HCT116 (cell line): ENCODE measurements around the gene KLF6. TPM values are rescaled to one million over a fixed set of nuclear protein-coding genes. Genes with fewer than 3 reads are reported as not detected.

Experiments
- ATAC-seq: fragments of 200-7000 bp; cut with Tn5 transposase; 2 replicates; pipeline ENCODE4 v1.9.1; 2020; ENCODE audit warnings: mild to moderate bottlenecking, moderate library complexity
- BruUV-seq: library from RNA; stranded (reverse); fragments of 400-500 nt; replicated peaks from 2 replicates; lab custom pipeline; 2021; lab: Mats Ljungman, UMichigan
- CTCF ChIA-PET: fragments of 300-600 bp; sonication (Branson Sonifier 250); formaldehyde crosslinking; loops from one replicate; lab custom pipeline; 2021; ENCODE audit warnings: antibody characterized with exemption; lab: Charles Lee
- POLR2A ChIA-PET: fragments of 300-600, 350-600 bp; sonication (Branson Sonifier 250); formaldehyde crosslinking; loops from one replicate; lab custom pipeline; 2021; ENCODE audit warnings: antibody characterized with exemption; lab: Charles Lee
- RAD21 ChIA-PET, 2 experiments: fragments of 300-600 bp; sonication (Branson Sonifier 250); formaldehyde crosslinking; loops; one replicate each; lab custom pipeline; 2023; ENCODE audit warnings: low total read pairs in 2 of 2; ENCODE audit not compliant: uncharacterized antibody in 2 of 2, unreplicated experiment in 2 of 2, low non-redundant PET in 1 of 2; lab: Charles Lee
- DNase-seq: peaks from one replicate; pipeline ENCODE4 v3.0.0-alpha.2; 2010; ENCODE audit warnings: low read depth, low spot score
- H2AFZ ChIP-seq: fragments of 200-600 bp; shearing (Covaris generic), sonication (generic); 2 replicates; pipeline ENCODE4 v1.6.1; 2017; ENCODE audit warnings: low read depth, mixed run types, mixed read lengths, antibody characterized with exemption, low read length; ENCODE audit not compliant: poor library complexity, severe bottlenecking
- H3K27ac ChIP-seq: 2 replicates; pipeline ENCODE4 v1.5.1; 2012; ENCODE audit warnings: low read depth, low read length
- H3K27me3 ChIP-seq: fragments of 200-600 bp; sonication (generic); 2 replicates; pipeline ENCODE4 v1.6.1; 2016; ENCODE audit warnings: mixed run types, low read length, mixed read lengths; ENCODE audit not compliant: insufficient read depth
- H3K36me3 ChIP-seq, 2 experiments: fragments of 200-500 bp in 1 of 2; fragments of 200-600 bp in 1 of 2; sonication (Bioruptor generic) in 1 of 2; sonication (generic) in 1 of 2; 2 replicates each; pipeline versions ENCODE4 v1.5.1 to v1.6.1; 2014 to 2016; ENCODE audit warnings: low read length in 2 of 2, inconsistent platforms in 1 of 2, mixed read lengths in 1 of 2, mixed run types in 1 of 2; ENCODE audit not compliant: insufficient read depth in 2 of 2, control insufficient read depth in 1 of 2
- H3K4me1 ChIP-seq, 2 experiments: fragments of 200-600 bp in 1 of 2; sonication (generic) in 1 of 2; 2 replicates each; pipeline versions ENCODE4 v1.5.1 to v1.6.1; 2012 to 2017; ENCODE audit warnings: low read length in 2 of 2, inconsistent platforms in 1 of 2, mild to moderate bottlenecking in 1 of 2, mixed read lengths in 1 of 2, mixed run types in 1 of 2, moderate library complexity in 1 of 2; ENCODE audit not compliant: insufficient read depth in 2 of 2, control insufficient read depth in 1 of 2
- H3K4me2 ChIP-seq: fragments of 200-600 bp; sonication (generic); 2 replicates; pipeline ENCODE4 v1.6.1; 2017; ENCODE audit warnings: mixed run types, low read length, mixed read lengths
- H3K4me3 ChIP-seq, 2 experiments: fragments of 200-600 bp in 1 of 2; sonication (generic) in 1 of 2; replicated peaks in 1 of 2; 2 replicates each; pipeline ENCODE4 v1.5.1; 2011 to 2016; ENCODE audit warnings: low read length in 2 of 2, control low read depth in 1 of 2, low read depth in 1 of 2, mild to moderate bottlenecking in 1 of 2, mixed read lengths in 1 of 2, mixed run types in 1 of 2
- H3K79me2 ChIP-seq: fragments of 200-600 bp; sonication (generic); 2 replicates; pipeline ENCODE4 v1.6.1; 2017; ENCODE audit warnings: mild to moderate bottlenecking, mixed run types, low read length, moderate library complexity, mixed read lengths; ENCODE audit not compliant: insufficient read depth
- H3K9ac ChIP-seq: fragments of 200-600 bp; sonication (generic); 2 replicates; pipeline ENCODE4 v1.6.1; 2016; ENCODE audit warnings: low read length, mixed read lengths
- H3K9me2 ChIP-seq: fragments of 200-600 bp; sonication (generic), shearing (Covaris generic); 2 replicates; pipeline ENCODE4 v1.6.1; 2017; ENCODE audit warnings: mixed run types, mild to moderate bottlenecking, moderate library complexity; ENCODE audit not compliant: insufficient read depth
- H3K9me3 ChIP-seq, 2 experiments: fragments of 200-500 bp in 1 of 2; fragments of 200-600 bp in 1 of 2; sonication (Bioruptor generic) in 1 of 2; sonication (generic) in 1 of 2; 2 replicates each; pipeline ENCODE4 v1.6.1; 2014 to 2017; ENCODE audit warnings: low read length in 2 of 2, mixed read lengths in 2 of 2, inconsistent platforms in 1 of 2, low read depth in 1 of 2, mild to moderate bottlenecking in 1 of 2, mixed run types in 1 of 2, moderate library complexity in 1 of 2; ENCODE audit not compliant: control insufficient read depth in 1 of 2, insufficient read depth in 1 of 2
- H4K20me1 ChIP-seq: fragments of 200-600 bp; sonication (generic), shearing (Covaris generic); 2 replicates; pipeline ENCODE4 v1.6.1; 2017; ENCODE audit warnings: mixed run types, mild to moderate bottlenecking, moderate library complexity; ENCODE audit not compliant: insufficient read depth
- CBX3 ChIP-seq: IDR thresholded peaks from 2 replicates; pipeline ENCODE4 v1.6.1; 2012; ENCODE audit warnings: low read depth
- CEBPB ChIP-seq: IDR thresholded peaks from 2 replicates; pipeline ENCODE4 v1.6.1; 2012; ENCODE audit warnings: low read depth
- EGR1 ChIP-seq: IDR thresholded peaks from 2 replicates; pipeline ENCODE4 v1.6.1; 2012; ENCODE audit warnings: low read depth
- ELF1 ChIP-seq: IDR thresholded peaks from 2 replicates; pipeline ENCODE4 v1.6.1; 2012; ENCODE audit warnings: low read depth, borderline replicate concordance
- EZH2 ChIP-seq: fragments of 200-600 bp; sonication (generic); IDR thresholded peaks from 2 replicates; pipeline ENCODE4 v1.6.1; 2017; ENCODE audit warnings: antibody characterized with exemption, mixed run types
- EZH2phosphoT487 ChIP-seq: fragments of 200-600 bp; IDR thresholded peaks from 2 replicates; pipeline ENCODE4 v1.6.1; 2018; ENCODE audit warnings: antibody characterized with exemption, borderline replicate concordance
- FOSL1 ChIP-seq: IDR thresholded peaks from 2 replicates; pipeline ENCODE4 v1.6.1; 2012; ENCODE audit warnings: low read depth
- JUND ChIP-seq: IDR thresholded peaks from 2 replicates; pipeline ENCODE4 v1.6.1; 2012
- POLR2AphosphoS5 ChIP-seq: IDR thresholded peaks from 2 replicates; pipeline ENCODE4 v1.6.1; 2011; ENCODE audit warnings: mild to moderate bottlenecking, low read depth, low read length, moderate library complexity
- RAD21 ChIP-seq: IDR thresholded peaks from 2 replicates; pipeline ENCODE4 v1.6.1; 2012; ENCODE audit warnings: low read depth, mild to moderate bottlenecking
- SIN3A ChIP-seq: IDR thresholded peaks from 2 replicates; pipeline ENCODE4 v1.6.1; 2012; ENCODE audit warnings: low read depth
- YY1 ChIP-seq: IDR thresholded peaks from 2 replicates; pipeline ENCODE4 v1.6.1; 2011; ENCODE audit warnings: low read length, low read depth, moderate library complexity, mild to moderate bottlenecking; ENCODE audit not compliant: insufficient replicate concordance; ENCODE audit errors: extremely low read depth
- ZFX ChIP-seq: fragments of 450-650 bp; IDR thresholded peaks from 2 replicates; pipeline ENCODE4 v1.6.1; 2017
- ZNF274 ChIP-seq: fragments of 200-500 bp; sonication (Bioruptor generic); IDR thresholded peaks from 2 replicates; pipeline ENCODE4 v1.6.1; 2014; ENCODE audit warnings: mild to moderate bottlenecking, low read depth, low read length, inconsistent platforms
- intact Hi-C: fragments of 100-400 bp; cut with micrococcal nuclease; formaldehyde crosslinking; loops from 2 replicates; pipeline ENCODE4 v1.10.0; 2022
- total RNA-seq: library from RNA; stranded (reverse); gene quantifications from one replicate; pipeline ENCODE4 v1.2.1, GENCODE V29; 2021; ENCODE audit not compliant: unreplicated experiment
- TF ChIP-seq, protein P1 (sequence below), 3 experiments: fragments of 200-600 bp in 1 of 3; sonication (generic) in 1 of 3; IDR thresholded peaks in 2 of 3; conservative IDR thresholded peaks in 1 of 3; 2 replicates each; pipeline ENCODE4 v1.5.1; 2012 to 2017; ENCODE audit warnings: low read depth in 2 of 3, low read length in 2 of 3, antibody characterized with exemption in 1 of 3, borderline replicate concordance in 1 of 3, control low read depth in 1 of 3, mild to moderate bottlenecking in 1 of 3, mixed read lengths in 1 of 3, mixed run types in 1 of 3, moderate library complexity in 1 of 3; ENCODE audit not compliant: insufficient read depth in 1 of 3
- TF ChIP-seq, protein P2 (sequence below): IDR thresholded peaks from 2 replicates; pipeline ENCODE4 v1.6.1; 2012
- TF ChIP-seq, protein P3 (sequence below): IDR thresholded peaks from 2 replicates; pipeline ENCODE4 v1.6.1; 2011; ENCODE audit warnings: mild to moderate bottlenecking, low read length, moderate library complexity; ENCODE audit not compliant: insufficient replicate concordance; ENCODE audit errors: extremely low read depth
- TF ChIP-seq, protein P4 (sequence below): IDR thresholded peaks from 2 replicates; pipeline ENCODE4 v1.6.1; 2012

Gene KLF6
- total RNA-seq, 1 experiment from 2014 or later: 82.2 TPM

DNA sequence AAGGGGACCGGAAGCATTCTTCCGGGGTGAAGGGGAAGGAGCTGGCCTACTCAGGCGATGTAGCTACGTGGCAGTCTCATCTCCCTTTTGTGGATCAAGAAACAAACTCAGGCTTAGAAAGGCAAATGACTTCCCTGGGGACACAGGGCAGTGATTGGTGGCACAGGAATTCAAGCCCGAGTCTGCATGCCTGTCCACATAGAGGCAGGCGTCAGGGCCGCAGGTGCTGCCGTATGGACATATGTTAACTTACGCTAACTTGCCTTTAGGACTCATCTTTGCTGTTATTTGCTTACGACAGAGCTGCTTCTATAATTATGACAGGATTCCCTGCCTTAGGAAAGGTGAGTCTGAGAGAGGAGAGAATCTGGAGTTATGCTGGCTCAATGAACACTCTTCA, 42.3 kb upstream of the KLF6 start:
- CTCF ChIA-PET: no interaction called here

DNA sequence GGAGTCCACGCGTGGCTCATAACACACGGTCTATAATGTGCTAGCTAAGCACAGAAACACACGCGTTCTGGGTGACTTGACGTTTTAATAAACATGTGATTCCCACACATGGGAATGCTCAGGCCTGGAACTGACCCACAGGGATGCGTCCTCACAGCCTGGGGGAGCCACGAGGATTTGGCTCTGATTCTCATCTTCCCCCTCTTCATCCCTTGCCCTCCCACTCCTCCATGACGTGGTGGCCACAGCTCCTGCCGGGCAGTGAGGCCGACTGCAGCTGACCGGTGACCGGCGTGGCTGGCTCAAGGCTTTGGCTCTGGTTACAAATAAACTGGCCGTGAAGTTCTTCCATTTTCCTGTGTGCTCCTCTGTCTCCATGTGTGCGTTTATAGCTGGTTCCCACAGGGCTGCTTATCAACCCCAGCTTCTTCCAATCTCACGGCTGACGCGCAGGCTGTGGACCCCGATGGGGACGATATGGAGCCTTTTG, 40.9 kb upstream of the KLF6 start:
- no peaks in the 10 kb centered on the region for H3K36me3 ChIP-seq
- no peak overlapping the region for H3K4me3 ChIP-seq
- no peak overlapping the region for H3K9ac ChIP-seq
- H3K4me1 ChIP-seq: peaks cover 14 to 42% of the 10 kb centered on the region in 2 experiments
- DNase-seq (no peak), ATAC-seq (no peak)
- no peak overlapping the region for H3K27ac ChIP-seq
- TF ChIP-seq, protein P1, sequence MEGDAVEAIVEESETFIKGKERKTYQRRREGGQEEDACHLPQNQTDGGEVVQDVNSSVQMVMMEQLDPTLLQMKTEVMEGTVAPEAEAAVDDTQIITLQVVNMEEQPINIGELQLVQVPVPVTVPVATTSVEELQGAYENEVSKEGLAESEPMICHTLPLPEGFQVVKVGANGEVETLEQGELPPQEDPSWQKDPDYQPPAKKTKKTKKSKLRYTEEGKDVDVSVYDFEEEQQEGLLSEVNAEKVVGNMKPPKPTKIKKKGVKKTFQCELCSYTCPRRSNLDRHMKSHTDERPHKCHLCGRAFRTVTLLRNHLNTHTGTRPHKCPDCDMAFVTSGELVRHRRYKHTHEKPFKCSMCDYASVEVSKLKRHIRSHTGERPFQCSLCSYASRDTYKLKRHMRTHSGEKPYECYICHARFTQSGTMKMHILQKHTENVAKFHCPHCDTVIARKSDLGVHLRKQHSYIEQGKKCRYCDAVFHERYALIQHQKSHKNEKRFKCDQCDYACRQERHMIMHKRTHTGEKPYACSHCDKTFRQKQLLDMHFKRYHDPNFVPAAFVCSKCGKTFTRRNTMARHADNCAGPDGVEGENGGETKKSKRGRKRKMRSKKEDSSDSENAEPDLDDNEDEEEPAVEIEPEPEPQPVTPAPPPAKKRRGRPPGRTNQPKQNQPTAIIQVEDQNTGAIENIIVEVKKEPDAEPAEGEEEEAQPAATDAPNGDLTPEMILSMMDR (IDR thresholded peaks at IDR 0.05 in 2 of 3, conservative IDR thresholded peaks at IDR 0.05 in 1 of 3; ENCODE audit: borderline replicate concordance in 1 of 3, insufficient read depth in 1 of 3, low read depth in 2 of 3, low read length in 2 of 3): no peak
- TF ChIP-seq RAD21: no peak
- TF ChIP-seq, protein P2, sequence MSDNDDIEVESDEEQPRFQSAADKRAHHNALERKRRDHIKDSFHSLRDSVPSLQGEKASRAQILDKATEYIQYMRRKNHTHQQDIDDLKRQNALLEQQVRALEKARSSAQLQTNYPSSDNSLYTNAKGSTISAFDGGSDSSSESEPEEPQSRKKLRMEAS: no peak
- no peak for TF ChIP-seq EGR1
- TF ChIP-seq ZNF274: no peak
- no peak for TF ChIP-seq CBX3
- TF ChIP-seq ELF1: no peak
- TF ChIP-seq FOSL1: no peak
- TF ChIP-seq SIN3A: no peak
- TF ChIP-seq ZFX: no peak
- no peak for TF ChIP-seq YY1
- TF ChIP-seq EZH2: no peak
- TF ChIP-seq CEBPB: no peak
- TF ChIP-seq, protein P3, sequence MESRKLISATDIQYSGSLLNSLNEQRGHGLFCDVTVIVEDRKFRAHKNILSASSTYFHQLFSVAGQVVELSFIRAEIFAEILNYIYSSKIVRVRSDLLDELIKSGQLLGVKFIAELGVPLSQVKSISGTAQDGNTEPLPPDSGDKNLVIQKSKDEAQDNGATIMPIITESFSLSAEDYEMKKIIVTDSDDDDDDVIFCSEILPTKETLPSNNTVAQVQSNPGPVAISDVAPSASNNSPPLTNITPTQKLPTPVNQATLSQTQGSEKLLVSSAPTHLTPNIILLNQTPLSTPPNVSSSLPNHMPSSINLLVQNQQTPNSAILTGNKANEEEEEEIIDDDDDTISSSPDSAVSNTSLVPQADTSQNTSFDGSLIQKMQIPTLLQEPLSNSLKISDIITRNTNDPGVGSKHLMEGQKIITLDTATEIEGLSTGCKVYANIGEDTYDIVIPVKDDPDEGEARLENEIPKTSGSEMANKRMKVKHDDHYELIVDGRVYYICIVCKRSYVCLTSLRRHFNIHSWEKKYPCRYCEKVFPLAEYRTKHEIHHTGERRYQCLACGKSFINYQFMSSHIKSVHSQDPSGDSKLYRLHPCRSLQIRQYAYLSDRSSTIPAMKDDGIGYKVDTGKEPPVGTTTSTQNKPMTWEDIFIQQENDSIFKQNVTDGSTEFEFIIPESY: no peak
- TF ChIP-seq, protein P4, sequence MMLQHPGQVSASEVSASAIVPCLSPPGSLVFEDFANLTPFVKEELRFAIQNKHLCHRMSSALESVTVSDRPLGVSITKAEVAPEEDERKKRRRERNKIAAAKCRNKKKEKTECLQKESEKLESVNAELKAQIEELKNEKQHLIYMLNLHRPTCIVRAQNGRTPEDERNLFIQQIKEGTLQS: no peak
- TF ChIP-seq POLR2AphosphoS5: no peak
- TF ChIP-seq JUND: no peak
- no peak for TF ChIP-seq EZH2phosphoT487
- CTCF ChIA-PET: no interaction called here
- no peaks in the 10 kb centered on the region for H3K27me3 ChIP-seq
- H3K9me2 ChIP-seq: no peaks in the 10 kb centered on the region
- no peaks in the 10 kb centered on the region for H4K20me1 ChIP-seq
- intact Hi-C loops: no loop called here
- H3K9me3 ChIP-seq: no peaks in the 10 kb centered on the region
- BruUV-seq: no TSS peak
- peak overlapping the region; percentile 35; the same call in 1 of the 2 replicates for H3K4me2 ChIP-seq
- RAD21 ChIA-PET: no interaction called here
- no peaks in the 10 kb centered on the region for H3K79me2 ChIP-seq
- no peak overlapping the region for H2AFZ ChIP-seq
- POLR2A ChIA-PET: no interaction called here

More for the DNA sequence above, 42.3 kb upstream of the KLF6 start:
- no peaks in the 10 kb centered on the region for H3K36me3 ChIP-seq
- peaks cover 14 to 42% of the 10 kb centered on the region in 2 experiments for H3K4me1 ChIP-seq
- no peaks in the 10 kb centered on the region for H3K79me2 ChIP-seq
- no peak overlapping the region for H3K4me3 ChIP-seq
- no peaks in the 10 kb centered on the region for H3K27me3 ChIP-seq
- H4K20me1 ChIP-seq: no peaks in the 10 kb centered on the region
- no peak overlapping the region for H3K27ac ChIP-seq
- H3K9me2 ChIP-seq: no peaks in the 10 kb centered on the region
- DNase-seq (no peak), ATAC-seq (no peak)
- BruUV-seq: no TSS peak
- H3K9me3 ChIP-seq: no peaks in the 10 kb centered on the region
- ChIA-PET RAD21 (no interaction called here), POLR2A (interaction anchor here (0.7 kb wide), 1 partner anchor 15 kb away, joined by 4 read pairs; no protein-coding TSS in a partner anchor)
- H2AFZ ChIP-seq: no peak overlapping the region
- intact Hi-C loops: no loop called here
- H3K4me2 ChIP-seq: no peak overlapping the region
- no peak overlapping the region for H3K9ac ChIP-seq
- TF ChIP-seq JUND (no peak), EZH2phosphoT487 (no peak)
